MM.1S (cell line): ENCODE measurements around the gene ZNF692.

Experiments
- DNase-seq: peaks from one replicate; pipeline ENCODE4 v3.0.0-alpha.2; 2015
- H2AFZ ChIP-seq: fragments of 300-600 bp; sonication (generic); 2 replicates; pipeline ENCODE4 v1.6.0; 2016; ENCODE audit warnings: antibody characterized with exemption, low read length
- H3F3A ChIP-seq: fragments of 300-600 bp; sonication (generic); 2 replicates; pipeline ENCODE4 v1.6.1; 2016; ENCODE audit warnings: mild to moderate bottlenecking, antibody characterized with exemption, low read length, moderate library complexity, mixed read lengths; ENCODE audit not compliant: insufficient read depth
- H3K27ac ChIP-seq: fragments of 300-600 bp; sonication (generic); 2 replicates; pipeline ENCODE4 v1.5.1; 2016; ENCODE audit warnings: mild to moderate bottlenecking, low read length
- H3K27me3 ChIP-seq: fragments of 300-600 bp; sonication (generic); replicated peaks from 2 replicates; pipeline ENCODE4 v1.6.0; 2016; ENCODE audit warnings: low read length; ENCODE audit not compliant: insufficient read depth
- H3K36me3 ChIP-seq: fragments of 300-600 bp; sonication (generic); replicated peaks from 2 replicates; pipeline ENCODE4 v1.6.1; 2016; ENCODE audit warnings: mild to moderate bottlenecking, low read length, mixed read lengths; ENCODE audit not compliant: insufficient read depth
- H3K4me1 ChIP-seq: fragments of 300-600 bp; sonication (generic); 2 replicates; pipeline ENCODE4 v1.6.1; 2016; ENCODE audit warnings: low read length, mixed read lengths
- H3K4me2 ChIP-seq: fragments of 300-600 bp; sonication (generic); 2 replicates; pipeline ENCODE4 v1.6.0; 2016; ENCODE audit warnings: low read depth, low read length
- H3K4me3 ChIP-seq: fragments of 300-600 bp; sonication (generic); 2 replicates; pipeline ENCODE4 v1.5.1; 2016; ENCODE audit warnings: low read length, mixed read lengths
- H3K79me2 ChIP-seq: fragments of 300-600 bp; sonication (generic); 2 replicates; pipeline ENCODE4 v1.6.1; 2016; ENCODE audit warnings: mixed run types, low read length, mixed read lengths
- H3K9ac ChIP-seq: fragments of 300-600 bp; sonication (generic); 2 replicates; pipeline ENCODE4 v1.6.1; 2016; ENCODE audit warnings: low read length, mixed read lengths
- H3K9me2 ChIP-seq: fragments of 300-600 bp; sonication (generic); replicated peaks from 2 replicates; pipeline ENCODE4 v1.6.1; 2016; ENCODE audit warnings: mild to moderate bottlenecking, low read length, mixed read lengths; ENCODE audit not compliant: insufficient read depth
- H3K9me3 ChIP-seq: fragments of 300-600 bp; sonication (generic); replicated peaks from 2 replicates; pipeline ENCODE4 v1.6.1; 2016; ENCODE audit warnings: mild to moderate bottlenecking, low read length, mixed read lengths; ENCODE audit not compliant: insufficient read depth
- H4K20me1 ChIP-seq: fragments of 300-600 bp; sonication (generic); 2 replicates; pipeline ENCODE4 v1.6.1; 2016; ENCODE audit warnings: mild to moderate bottlenecking, low read length, moderate library complexity, mixed read lengths; ENCODE audit not compliant: insufficient read depth
- CTCF ChIP-seq: fragments of 300-600 bp; sonication (generic); IDR thresholded peaks from 2 replicates; pipeline ENCODE4 v1.5.1; 2016; ENCODE audit warnings: antibody characterized with exemption, low read length, mixed read lengths
- EZH2 ChIP-seq: fragments of 300-600 bp; sonication (generic); optimal IDR thresholded peaks from 2 replicates; pipeline ENCODE3; 2017; ENCODE audit warnings: low read depth, mild to moderate bottlenecking, antibody characterized with exemption, low read length, mixed read lengths
- EZH2phosphoT487 ChIP-seq: fragments of 300-600 bp; sonication (generic); IDR thresholded peaks from 2 replicates; pipeline ENCODE4 v1.6.1; 2018; ENCODE audit warnings: antibody characterized with exemption, low read length

Gene ZNF692

DNA sequence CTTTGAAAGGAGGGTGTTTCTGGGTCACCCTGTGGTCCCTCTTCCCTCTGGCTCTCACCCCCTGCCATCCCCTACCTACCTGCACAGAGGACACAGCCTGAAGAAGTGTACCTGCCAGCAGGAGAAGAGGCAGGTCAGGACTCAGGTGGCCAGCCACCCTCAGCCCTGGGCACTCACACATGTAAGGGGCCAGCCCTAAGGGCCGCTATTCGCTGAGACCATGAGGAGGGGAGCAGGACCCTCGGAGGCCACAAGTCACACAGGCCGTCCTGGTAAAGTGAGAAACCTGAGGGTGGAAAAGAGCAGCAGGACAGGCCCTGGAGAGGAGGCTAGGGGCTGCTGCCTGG is 1.2 kb downstream of the ZNF692 start:
- TF ChIP-seq EZH2phosphoT487: no peak
- no peak for TF ChIP-seq CTCF
- no peak for TF ChIP-seq EZH2
- peaks cover 2% of the 10 kb centered on the region; the same call in 1 of the 2 replicates for H3F3A ChIP-seq
- H3K27ac ChIP-seq: peak overlapping the region; percentile 55; the same call in 1 of the 2 replicates
- H3K4me2 ChIP-seq: peak overlapping the region; percentile 78
- H2AFZ ChIP-seq: peak overlapping the region; percentile 61
- peak overlapping the region; percentile 81 for H3K9ac ChIP-seq
- peak overlapping the region; percentile 67 for H3K4me3 ChIP-seq
- H3K4me1 ChIP-seq: peaks cover 21% of the 10 kb centered on the region
- no peaks in the 10 kb centered on the region for H4K20me1 ChIP-seq
- H3K27me3 ChIP-seq: peaks cover 14% of the 10 kb centered on the region
- peaks cover 20% of the 10 kb centered on the region for H3K79me2 ChIP-seq
- no peak for DNase-seq
- H3K9me3 ChIP-seq: no peaks in the 10 kb centered on the region
- H3K36me3 ChIP-seq: no peaks in the 10 kb centered on the region
- H3K9me2 ChIP-seq: no peaks in the 10 kb centered on the region

DNA sequence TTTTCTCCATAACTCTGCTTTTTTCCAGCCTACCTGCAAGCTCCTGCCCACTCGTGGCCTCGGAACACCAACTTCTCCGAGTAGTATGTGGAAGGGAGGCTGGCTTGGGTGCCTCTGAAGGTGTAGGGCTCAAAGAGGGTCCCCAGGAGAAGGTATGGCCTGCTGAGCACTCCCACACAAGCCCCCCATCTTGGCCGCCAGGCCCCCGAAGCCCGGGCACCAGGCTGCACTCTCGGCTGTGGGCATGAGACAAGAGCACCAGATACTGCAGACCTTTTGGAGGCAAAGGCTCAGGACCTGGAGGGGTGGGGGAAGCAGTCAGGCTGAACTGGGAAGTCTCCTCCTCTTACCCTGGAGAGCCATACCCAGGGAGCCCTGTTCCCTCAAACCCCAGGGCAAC is 1.7 kb downstream of the ZNF692 start:
- Histone ChIP-seq H3K9me3 (no peaks in the 10 kb centered on the region), H3K4me1 (peaks cover 17% of the 10 kb centered on the region), H3K4me2 (peak overlapping the region; percentile 78), H3K4me3 (peak overlapping the region; percentile 67), H3K27ac (no peak overlapping the region), H3K9ac (peak overlapping the region; percentile 81), H3F3A (no peaks in the 10 kb centered on the region), H2AFZ (peak overlapping the region; percentile 61), H3K9me2 (no peaks in the 10 kb centered on the region), H3K79me2 (peaks cover 20% of the 10 kb centered on the region), H3K36me3 (no peaks in the 10 kb centered on the region), H3K27me3 (peaks cover 8% of the 10 kb centered on the region), H4K20me1 (no peaks in the 10 kb centered on the region)
- TF ChIP-seq EZH2 (no peak), CTCF (no peak), EZH2phosphoT487 (no peak)
- DNase-seq: no peak

DNA sequence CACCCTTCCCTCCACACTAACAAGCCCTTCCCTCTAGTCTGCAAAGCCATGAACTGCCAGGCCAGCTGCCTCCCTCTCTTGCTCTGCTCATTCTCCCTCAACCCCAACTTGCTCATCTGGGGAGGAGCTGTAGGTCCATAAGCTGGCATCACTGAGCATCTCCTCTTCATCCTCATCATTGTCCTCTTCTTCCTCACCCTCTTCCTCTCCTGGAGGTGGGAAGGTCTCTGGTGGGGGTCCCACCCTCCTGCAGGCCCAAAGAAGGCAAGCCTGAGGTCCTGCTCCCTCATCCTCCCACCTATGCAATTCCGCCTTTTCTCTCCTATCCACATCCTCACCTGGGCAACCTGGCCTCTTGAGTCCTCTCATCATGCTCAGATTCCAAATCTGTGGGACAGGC is 2.7 kb downstream of the ZNF692 start:
- DNase-seq: no peak
- no peaks in the 10 kb centered on the region for H3K9me3 ChIP-seq
- no peak for TF ChIP-seq EZH2phosphoT487
- TF ChIP-seq CTCF: no peak
- no peak for TF ChIP-seq EZH2
- H3K9me2 ChIP-seq: no peaks in the 10 kb centered on the region
- H3K9ac ChIP-seq: no peak overlapping the region
- H2AFZ ChIP-seq: no peak overlapping the region
- H3K4me3 ChIP-seq: no peak overlapping the region
- H4K20me1 ChIP-seq: no peaks in the 10 kb centered on the region
- no peaks in the 10 kb centered on the region for H3K36me3 ChIP-seq
- peaks cover 20% of the 10 kb centered on the region for H3K79me2 ChIP-seq
- H3K4me2 ChIP-seq: no peak overlapping the region
- H3K27me3 ChIP-seq: no peaks in the 10 kb centered on the region
- H3K4me1 ChIP-seq: peaks cover 17% of the 10 kb centered on the region
- H3K27ac ChIP-seq: no peak overlapping the region
- no peaks in the 10 kb centered on the region for H3F3A ChIP-seq
